HCEC 1CT (cell line): ENCODE data around the gene TMEM258.
A peak's percentile ranks its signal among the peaks of the same experiment; 100 is the strongest.

ENCODE experiments used
- DNase-seq: peaks from one replicate; pipeline ENCODE4 v3.0.0-alpha.2; 2017

The TMEM258 gene

GRCh38 chr11:61774411-61774810, 18.0 kb downstream of the TMEM258 start:
- DNase-seq: no peak

- no peak for DNase-seq
Observed at GRCh38 chr11:61773809-61774208, 18.6 kb downstream of the TMEM258 start.

- no peak for DNase-seq
Observed at GRCh38 chr11:61773356-61773755, 19.0 kb downstream of the TMEM258 start.

GRCh38 chr11:61771985-61772455, 20.4 kb downstream of the TMEM258 start:
- no peak for DNase-seq

GRCh38 chr11:61771195-61771894, 21.1 kb downstream of the TMEM258 start:
- DNase-seq: no peak

- no peak for DNase-seq
Observed at GRCh38 chr11:61769946-61770683, 22.3 kb downstream of the TMEM258 start.

- peak; percentile 23 for DNase-seq
Observed at GRCh38 chr11:61769169-61769920, 23.1 kb downstream of the TMEM258 start.

- no peak for DNase-seq
Observed at GRCh38 chr11:61768376-61769076, 23.9 kb downstream of the TMEM258 start.

GRCh38 chr11:61766353-61766841, 26.0 kb downstream of the TMEM258 start:
- no peak for DNase-seq

GRCh38 chr11:61765550-61766253, 26.7 kb downstream of the TMEM258 start:
- no peak for DNase-seq

GRCh38 chr11:61764606-61765260, 27.7 kb downstream of the TMEM258 start:
- no peak for DNase-seq

GRCh38 chr11:61763930-61764605, 28.3 kb downstream of the TMEM258 start:
- no peak for DNase-seq

GRCh38 chr11:61762798-61763197, 29.6 kb downstream of the TMEM258 start:
- no peak for DNase-seq

GRCh38 chr11:61762223-61762615, 30.2 kb downstream of the TMEM258 start:
- no peak for DNase-seq

GRCh38 chr11:61761440-61762222, 30.8 kb downstream of the TMEM258 start:
- no peak for DNase-seq

GRCh38 chr11:61760946-61761345, 31.5 kb downstream of the TMEM258 start:
- no peak for DNase-seq

GRCh38 chr11:61757213-61757862, 35.1 kb downstream of the TMEM258 start:
- DNase-seq: no peak

- peak; percentile 13 for DNase-seq
Observed at GRCh38 chr11:61756452-61757212, 35.8 kb downstream of the TMEM258 start.

- no peak for DNase-seq
Observed at GRCh38 chr11:61756147-61756451, 36.3 kb downstream of the TMEM258 start.
